Calu3 (cell line): Measurements from ENCODE around the gene CPNE6. TPM values are rescaled to one million over a fixed set of nuclear protein-coding genes. Genes with fewer than 3 reads are reported as not detected.

Experiments
- BruUV-seq: library from RNA; stranded (reverse); fragments of 400-500 nt; replicated peaks from 2 replicates; lab custom pipeline; 2021; lab: Mats Ljungman, UMichigan
- CTCF ChIA-PET: fragments of 300-600 bp; sonication (Branson Sonifier 250); formaldehyde crosslinking; loops from one replicate; lab custom pipeline; 2022; ENCODE audit warnings: antibody characterized with exemption; lab: Charles Lee
- DNase-seq: peaks from one replicate; pipeline ENCODE4 v3.0.0; 2022
- H3K27ac Mint-ChIP-seq: one replicate; pipeline ENCODE4 v1.8.0; 2022; ENCODE audit warnings: mixed read lengths; ENCODE audit not compliant: unreplicated experiment
- H3K27me3 Mint-ChIP-seq: one replicate; pipeline ENCODE4 v1.8.0; 2022; ENCODE audit warnings: mixed read lengths; ENCODE audit not compliant: unreplicated experiment
- H3K36me3 Mint-ChIP-seq: one replicate; pipeline ENCODE4 v1.8.0; 2022; ENCODE audit warnings: mild to moderate bottlenecking, moderate library complexity, mixed read lengths; ENCODE audit not compliant: insufficient read depth, unreplicated experiment
- H3K4me1 Mint-ChIP-seq: one replicate; pipeline ENCODE4 v1.8.0; 2022; ENCODE audit warnings: mild to moderate bottlenecking, low read depth, mixed read lengths; ENCODE audit not compliant: unreplicated experiment
- H3K4me3 Mint-ChIP-seq: one replicate; pipeline ENCODE4 v1.8.0; 2022; ENCODE audit warnings: mild to moderate bottlenecking, low read depth, moderate library complexity, mixed read lengths; ENCODE audit not compliant: unreplicated experiment
- H3K9me3 Mint-ChIP-seq: one replicate; pipeline ENCODE4 v1.8.0; 2022; ENCODE audit warnings: low read depth, mixed read lengths; ENCODE audit not compliant: unreplicated experiment
- CTCF ChIP-seq: fragments of 200-600 bp; IDR thresholded peaks from one replicate; pipeline ENCODE4 v1.8.0; 2022; ENCODE audit warnings: antibody characterized with exemption; ENCODE audit not compliant: unreplicated experiment
- intact Hi-C: fragments of 100-400 bp; cut with micrococcal nuclease; formaldehyde crosslinking; loops from one replicate; pipeline ENCODE4 v1.10.0; 2022; ENCODE audit not compliant: unreplicated experiment
- total RNA-seq: library from RNA; stranded (reverse); gene quantifications from 2 replicates; pipeline ENCODE4 v1.2.3, GENCODE V29; 2022

The CPNE6 gene
- total RNA-seq, 1 experiment from 2014 or later: not detected

- Mint-ChIP-seq H3K4me1 (peaks cover 11% of the 10 kb centered on the region), H3K4me3 (no peak overlapping the region), H3K27me3 (peaks cover 83% of the 10 kb centered on the region), H3K36me3 (peaks cover 21% of the 10 kb centered on the region), H3K27ac (no peak overlapping the region), H3K9me3 (no peaks in the 10 kb centered on the region)
- BruUV-seq: no TSS peak
- CTCF ChIA-PET: no interaction called here
- intact Hi-C loops: no loop called here
- no peak for TF ChIP-seq CTCF
- DNase-seq: no peak
These were observed 16.7 kb upstream of the CPNE6 start for GRCh38 chr14:24054646-24055045.

- H3K9me3 Mint-ChIP-seq: no peaks in the 10 kb centered on the region
- TF ChIP-seq CTCF: no peak
- CTCF ChIA-PET: interaction anchor here (3.5 to 4.0 kb wide), 2 partner anchors 36 to 53 kb away, joined by 64 to 68 read pairs; partner anchors contain the start of gene PCK2
- peaks cover 68% of the 10 kb centered on the region for H3K27me3 Mint-ChIP-seq
- peaks cover 11% of the 10 kb centered on the region for H3K4me1 Mint-ChIP-seq
- H3K27ac Mint-ChIP-seq: no peak overlapping the region
- BruUV-seq: no TSS peak
- no peak overlapping the region for H3K4me3 Mint-ChIP-seq
- peaks cover 17% of the 10 kb centered on the region for H3K36me3 Mint-ChIP-seq
- intact Hi-C loops: no loop called here
- no peak for DNase-seq
These were observed 15.2 kb upstream of the CPNE6 start for GRCh38 chr14:24055971-24056799.

GRCh38 chr14:24056800-24057184 is 14.6 kb upstream of the CPNE6 start:
- Mint-ChIP-seq H3K36me3 (peaks cover 16% of the 10 kb centered on the region), H3K27ac (no peak overlapping the region), H3K9me3 (no peaks in the 10 kb centered on the region), H3K4me3 (no peak overlapping the region), H3K27me3 (peaks cover 63% of the 10 kb centered on the region), H3K4me1 (peaks cover 11% of the 10 kb centered on the region)
- CTCF ChIA-PET: interaction anchor here (0.6 to 4.0 kb wide), 3 partner anchors 12 to 52 kb away, joined by 3 to 68 read pairs (median 64); partner anchors contain the start of gene PCK2
- no peak for TF ChIP-seq CTCF
- no TSS peak for BruUV-seq
- no peak for DNase-seq
- intact Hi-C loops: no loop called here

- H3K27ac Mint-ChIP-seq: no peak overlapping the region
- no peak for TF ChIP-seq CTCF
- H3K9me3 Mint-ChIP-seq: no peaks in the 10 kb centered on the region
- peaks cover 67% of the 10 kb centered on the region for H3K27me3 Mint-ChIP-seq
- H3K4me1 Mint-ChIP-seq: peaks cover 11% of the 10 kb centered on the region
- CTCF ChIA-PET: interaction anchor here (0.6 to 4.0 kb wide), 3 partner anchors 11 to 52 kb away, joined by 3 to 68 read pairs (median 64); partner anchors contain the start of gene PCK2
- DNase-seq: no peak
- peaks cover 14% of the 10 kb centered on the region for H3K36me3 Mint-ChIP-seq
- intact Hi-C loops: no loop called here
- H3K4me3 Mint-ChIP-seq: no peak overlapping the region
- BruUV-seq: no TSS peak
These were observed 14.1 kb upstream of the CPNE6 start for GRCh38 chr14:24057271-24057670.
